CD8-positive, alpha-beta memory T cell (primary cell): ENCODE measurements around the gene TSPAN9. TPM values are rescaled to one million over a fixed set of nuclear protein-coding genes. Genes with fewer than 3 reads are reported as not detected.
A peak's percentile ranks its signal among the peaks of the same experiment; 100 is the strongest.

Experiments used
- CTCF ChIA-PET: fragments of 350-600 bp; sonication (Branson Sonifier 250); formaldehyde crosslinking; loops from one replicate; lab custom pipeline; 2021; ENCODE audit warnings: antibody characterized with exemption; lab: Charles Lee
- POLR2A ChIA-PET: fragments of 350-600 bp; sonication (Branson Sonifier 250); formaldehyde crosslinking; loops from one replicate; lab custom pipeline; 2021; ENCODE audit warnings: antibody characterized with exemption; lab: Charles Lee
- DNase-seq, 5 donors: peaks; one replicate each; pipeline versions ENCODE4 v3.0.0 to v3.0.0-alpha.2; 2020 to 2022; ENCODE audit warnings: mixed read lengths in 1 of 5
- H3K27ac ChIP-seq: one replicate; pipeline ENCODE4 v1.7.0; 2013; ENCODE audit warnings: low read depth, mild to moderate bottlenecking, low read length, moderate library complexity
- H3K27me3 ChIP-seq: 2 replicates; pipeline ENCODE4 v1.7.0; 2013; ENCODE audit warnings: low read length, mild to moderate bottlenecking; ENCODE audit not compliant: insufficient read depth, poor library complexity, severe bottlenecking
- H3K36me3 ChIP-seq: 2 replicates; pipeline ENCODE4 v1.7.0; 2013; ENCODE audit warnings: mild to moderate bottlenecking, low read length, moderate library complexity; ENCODE audit not compliant: insufficient read depth
- H3K4me1 ChIP-seq: 2 replicates; pipeline ENCODE4 v1.7.0; 2013; ENCODE audit warnings: mild to moderate bottlenecking, low read length, moderate library complexity; ENCODE audit not compliant: insufficient read depth
- H3K4me3 ChIP-seq: 2 replicates; pipeline ENCODE4 v1.7.0; 2013; ENCODE audit warnings: mild to moderate bottlenecking, low read length
- H3K9me3 ChIP-seq: 2 replicates; pipeline ENCODE4 v1.7.0; 2013; ENCODE audit warnings: mild to moderate bottlenecking, low read length
- H3K27ac Mint-ChIP-seq, 8 donors: one replicate each; pipeline ENCODE4 v1.8.0; 2020 to 2021; ENCODE audit warnings: mixed read lengths in 8 of 8, mild to moderate bottlenecking in 6 of 8, inconsistent platforms in 3 of 8, moderate library complexity in 3 of 8
- H3K27me3 Mint-ChIP-seq, 2 donors: one replicate each; pipeline ENCODE4 v1.8.0; 2020 to 2021; ENCODE audit warnings: mixed read lengths in 2 of 2, mild to moderate bottlenecking in 1 of 2, moderate library complexity in 1 of 2
- H3K36me3 Mint-ChIP-seq, 3 donors: one replicate each; pipeline ENCODE4 v1.8.0; 2020 to 2021; ENCODE audit warnings: mixed read lengths in 3 of 3, inconsistent platforms in 1 of 3, mild to moderate bottlenecking in 1 of 3
- H3K4me1 Mint-ChIP-seq, 3 donors: one replicate each; pipeline ENCODE4 v1.8.0; 2020 to 2021; ENCODE audit warnings: mixed read lengths in 3 of 3, inconsistent platforms in 1 of 3, mild to moderate bottlenecking in 1 of 3
- H3K4me3 Mint-ChIP-seq, 7 donors: one replicate each; pipeline ENCODE4 v1.8.0; 2020 to 2021; ENCODE audit warnings: mixed read lengths in 7 of 7, mild to moderate bottlenecking in 6 of 7, moderate library complexity in 4 of 7, inconsistent platforms in 2 of 7
- H3K9me3 Mint-ChIP-seq, 5 donors: one replicate each; pipeline ENCODE4 v1.8.0; 2020 to 2022; ENCODE audit warnings: mixed read lengths in 5 of 5, mild to moderate bottlenecking in 3 of 5, moderate library complexity in 2 of 5, inconsistent platforms in 1 of 5
- polyA plus RNA-seq: library from polyadenylated mRNA; unstranded; fragments of 300-500 nt; fragmentation: Illumina TruSeq; gene quantifications from one replicate; pipeline ENCODE4 v1.2.3, GENCODE V29; 2021
- total RNA-seq, 2 experiments: library from RNA; stranded (reverse); gene quantifications; one replicate each; pipeline ENCODE4 v1.2.3, GENCODE V29; 2021

The TSPAN9 gene
- total and polyA plus RNA-seq, 3 experiments from 2014 or later, result 0.33 to 0.79 TPM; not detected in 1

GRCh38 chr12:3175238-3175637 is 98.1 kb downstream of the TSPAN9 start:
- POLR2A ChIA-PET, result no interaction called here
- Mint-ChIP-seq H3K27ac (no peak overlapping the region), H3K27me3 (peaks cover 12 to 25% of the 10 kb centered on the region in 2 donors), H3K36me3 (no peaks in the 10 kb centered on the region), H3K4me3 (no peak overlapping the region), H3K9me3 (peaks cover 0 to 2% (median 0%) of the 10 kb centered on the region in 5 donors), H3K4me1 (no peaks in the 10 kb centered on the region)
- Histone ChIP-seq H3K4me1 (no peaks in the 10 kb centered on the region), H3K27ac (no peak overlapping the region), H3K4me3 (no peak overlapping the region), H3K27me3 (no peaks in the 10 kb centered on the region), H3K36me3 (no peaks in the 10 kb centered on the region), H3K9me3 (no peaks in the 10 kb centered on the region)
- CTCF ChIA-PET, result no interaction called here
- DNase-seq, result peak in 1 of 5 donors; percentile 18

DNA sequence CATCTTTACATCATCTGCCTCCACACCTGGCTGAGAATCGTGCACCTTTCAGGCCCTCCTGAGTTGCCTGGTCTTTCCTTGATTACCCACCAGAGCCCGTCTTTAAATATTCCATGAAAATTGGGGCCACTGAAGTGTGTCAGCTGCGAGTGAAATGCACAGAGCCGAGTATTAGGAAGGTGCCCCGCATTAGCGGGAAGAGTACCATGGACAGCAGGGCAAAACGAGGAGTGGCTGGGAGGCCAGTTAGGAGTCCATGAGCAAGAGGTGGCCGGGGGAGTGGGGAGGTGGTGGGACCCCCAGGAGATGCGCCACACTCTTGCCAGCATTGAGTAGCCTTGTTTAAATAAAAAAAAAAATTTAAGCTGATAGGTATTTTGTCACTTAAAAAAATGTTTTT is 99.6 kb downstream of the TSPAN9 start:
- Histone ChIP-seq H3K36me3 (no peaks in the 10 kb centered on the region), H3K27me3 (no peaks in the 10 kb centered on the region), H3K27ac (no peak overlapping the region), H3K4me1 (no peaks in the 10 kb centered on the region), H3K9me3 (no peaks in the 10 kb centered on the region), H3K4me3 (no peak overlapping the region)
- H3K4me3 Mint-ChIP-seq, result no peak overlapping the region
- H3K36me3 Mint-ChIP-seq, result no peaks in the 10 kb centered on the region
- peaks cover 10 to 27% of the 10 kb centered on the region in 2 donors for H3K27me3 Mint-ChIP-seq
- DNase-seq, result peak in 1 of 5 donors; percentile 20
- POLR2A ChIA-PET, result no interaction called here
- CTCF ChIA-PET, result interaction anchor here (0.7 kb wide), 1 partner anchor 9 kb away, joined by 3 read pairs; no protein-coding TSS in a partner anchor
- H3K9me3 Mint-ChIP-seq, result peaks cover 0 to 2% (median 0%) of the 10 kb centered on the region in 5 donors
- H3K4me1 Mint-ChIP-seq, result no peaks in the 10 kb centered on the region
- no peak overlapping the region for H3K27ac Mint-ChIP-seq

GRCh38 chr12:3177778-3178425 is 100.7 kb downstream of the TSPAN9 start:
- H3K27me3 ChIP-seq, result no peaks in the 10 kb centered on the region
- Mint-ChIP-seq H3K27ac (no peak overlapping the region), H3K27me3 (peaks cover 10 to 27% of the 10 kb centered on the region in 2 donors), H3K9me3 (peaks cover 0 to 2% (median 0%) of the 10 kb centered on the region in 5 donors), H3K4me1 (no peaks in the 10 kb centered on the region), H3K4me3 (no peak overlapping the region), H3K36me3 (no peaks in the 10 kb centered on the region)
- H3K36me3 ChIP-seq, result no peaks in the 10 kb centered on the region
- CTCF ChIA-PET, result no interaction called here
- no peak overlapping the region for H3K27ac ChIP-seq
- no peak overlapping the region for H3K4me3 ChIP-seq
- POLR2A ChIA-PET, result no interaction called here
- H3K9me3 ChIP-seq, result no peaks in the 10 kb centered on the region
- DNase-seq, result peak in 1 of 5 donors; percentile 14
- no peaks in the 10 kb centered on the region for H3K4me1 ChIP-seq

GRCh38 chr12:3178671-3179313 is 101.6 kb downstream of the TSPAN9 start:
- Mint-ChIP-seq H3K4me1 (no peaks in the 10 kb centered on the region), H3K9me3 (peaks cover 0 to 2% (median 0%) of the 10 kb centered on the region in 5 donors), H3K27ac (no peak overlapping the region), H3K4me3 (no peak overlapping the region), H3K27me3 (peaks cover 10 to 27% of the 10 kb centered on the region in 2 donors), H3K36me3 (no peaks in the 10 kb centered on the region)
- Histone ChIP-seq H3K4me1 (no peaks in the 10 kb centered on the region), H3K27me3 (no peaks in the 10 kb centered on the region), H3K36me3 (no peaks in the 10 kb centered on the region), H3K4me3 (no peak overlapping the region), H3K27ac (no peak overlapping the region), H3K9me3 (no peaks in the 10 kb centered on the region)
- ChIA-PET CTCF (no interaction called here), POLR2A (no interaction called here)
- peak in 1 of 5 donors; percentile 8 for DNase-seq

DNA sequence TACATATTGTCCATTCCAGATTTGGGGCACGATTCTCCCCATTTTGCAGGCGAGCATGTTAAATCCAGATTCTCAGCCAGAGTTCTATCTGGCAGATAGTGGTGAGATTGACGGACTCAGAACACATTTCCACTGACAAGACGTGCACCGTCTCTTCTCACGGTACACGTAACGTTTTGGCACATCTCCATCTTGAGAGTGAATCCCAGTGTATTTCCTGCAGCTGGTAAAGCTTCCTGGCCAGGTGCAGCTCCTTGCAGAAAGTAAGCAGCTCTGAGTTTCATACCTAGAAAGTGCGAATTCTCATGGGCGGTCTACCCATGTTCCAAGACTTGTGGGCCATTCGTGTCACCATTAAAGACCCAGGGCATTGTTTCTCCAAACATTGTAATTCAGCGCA is 102.6 kb downstream of the TSPAN9 start:
- Histone ChIP-seq H3K4me3 (no peak overlapping the region), H3K27me3 (no peaks in the 10 kb centered on the region), H3K4me1 (no peaks in the 10 kb centered on the region), H3K36me3 (no peaks in the 10 kb centered on the region), H3K27ac (no peak overlapping the region), H3K9me3 (no peaks in the 10 kb centered on the region)
- DNase-seq, result no peak
- Mint-ChIP-seq H3K27ac (no peak overlapping the region), H3K4me1 (no peaks in the 10 kb centered on the region), H3K27me3 (peaks cover 8 to 27% of the 10 kb centered on the region in 2 donors), H3K9me3 (peaks cover 0 to 2% (median 0%) of the 10 kb centered on the region in 5 donors), H3K4me3 (no peak overlapping the region), H3K36me3 (no peaks in the 10 kb centered on the region)
- ChIA-PET POLR2A (no interaction called here), CTCF (no interaction called here)

DNA sequence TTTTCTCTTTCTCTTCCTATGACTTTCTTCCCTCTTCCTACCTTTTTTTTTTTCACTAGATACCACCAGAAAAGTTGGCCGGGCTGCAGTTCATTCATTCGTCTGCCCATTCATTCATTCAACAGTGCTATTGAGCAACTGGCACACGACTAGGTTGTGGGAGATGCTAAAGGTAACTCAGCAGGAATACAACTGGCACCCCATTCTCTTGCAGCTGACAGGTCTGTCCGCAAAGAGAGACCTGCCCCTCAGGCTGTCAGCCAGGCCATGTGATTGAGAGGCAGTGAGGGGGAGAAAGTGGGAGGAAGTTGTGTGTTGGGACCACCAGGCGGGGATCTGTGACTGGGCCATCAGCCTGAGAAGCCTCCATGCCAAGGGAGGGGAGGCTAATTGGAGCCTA is 105.2 kb downstream of the TSPAN9 start:
- CTCF ChIA-PET, result no interaction called here
- Histone ChIP-seq H3K9me3 (no peaks in the 10 kb centered on the region), H3K4me1 (no peaks in the 10 kb centered on the region), H3K27ac (no peak overlapping the region), H3K36me3 (no peaks in the 10 kb centered on the region), H3K27me3 (no peaks in the 10 kb centered on the region), H3K4me3 (no peak overlapping the region)
- Mint-ChIP-seq H3K27ac (no peak overlapping the region), H3K36me3 (no peaks in the 10 kb centered on the region), H3K27me3 (peaks cover 3 to 24% of the 10 kb centered on the region in 2 donors), H3K4me1 (no peaks in the 10 kb centered on the region), H3K9me3 (peaks cover 0 to 2% (median 0%) of the 10 kb centered on the region in 5 donors), H3K4me3 (no peak overlapping the region)
- POLR2A ChIA-PET, result no interaction called here
- DNase-seq, result peak in 1 of 5 donors; percentile 16

- no peaks in the 10 kb centered on the region for H3K9me3 ChIP-seq
- H3K4me3 ChIP-seq, result no peak overlapping the region
- peaks cover 2 to 17% of the 10 kb centered on the region in 2 donors for H3K27me3 Mint-ChIP-seq
- H3K36me3 ChIP-seq, result no peaks in the 10 kb centered on the region
- H3K36me3 Mint-ChIP-seq, result no peaks in the 10 kb centered on the region
- H3K27ac ChIP-seq, result no peak overlapping the region
- no peaks in the 10 kb centered on the region for H3K4me1 ChIP-seq
- H3K27me3 ChIP-seq, result no peaks in the 10 kb centered on the region
- no peaks in the 10 kb centered on the region for H3K9me3 Mint-ChIP-seq
- POLR2A ChIA-PET, result no interaction called here
- H3K4me1 Mint-ChIP-seq, result no peaks in the 10 kb centered on the region
- DNase-seq, result peak in 1 of 5 donors; percentile 16
- CTCF ChIA-PET, result no interaction called here
- H3K27ac Mint-ChIP-seq, result no peak overlapping the region
- no peak overlapping the region for H3K4me3 Mint-ChIP-seq
Measured at GRCh38 chr12:3184485-3184884, 107.3 kb downstream of the TSPAN9 start.

- H3K4me1 ChIP-seq, result no peaks in the 10 kb centered on the region
- no peaks in the 10 kb centered on the region for H3K4me1 Mint-ChIP-seq
- no peaks in the 10 kb centered on the region for H3K9me3 ChIP-seq
- ChIA-PET POLR2A (no interaction called here), CTCF (interaction anchor here (1.0 kb wide), 1 partner anchor 9 kb away, joined by 3 read pairs; no protein-coding TSS in a partner anchor)
- H3K36me3 Mint-ChIP-seq, result no peaks in the 10 kb centered on the region
- no peak overlapping the region for H3K4me3 ChIP-seq
- H3K27ac ChIP-seq, result no peak overlapping the region
- peaks cover 2 to 8% of the 10 kb centered on the region in 2 donors for H3K27me3 Mint-ChIP-seq
- no peaks in the 10 kb centered on the region for H3K27me3 ChIP-seq
- no peak overlapping the region for H3K4me3 Mint-ChIP-seq
- H3K36me3 ChIP-seq, result no peaks in the 10 kb centered on the region
- H3K9me3 Mint-ChIP-seq, result no peaks in the 10 kb centered on the region
- no peak for DNase-seq
- H3K27ac Mint-ChIP-seq, result no peak overlapping the region
Measured at GRCh38 chr12:3185260-3185870, 108.2 kb downstream of the TSPAN9 start.
